ENCODE results near the gene FBRSL1.

DNA sequence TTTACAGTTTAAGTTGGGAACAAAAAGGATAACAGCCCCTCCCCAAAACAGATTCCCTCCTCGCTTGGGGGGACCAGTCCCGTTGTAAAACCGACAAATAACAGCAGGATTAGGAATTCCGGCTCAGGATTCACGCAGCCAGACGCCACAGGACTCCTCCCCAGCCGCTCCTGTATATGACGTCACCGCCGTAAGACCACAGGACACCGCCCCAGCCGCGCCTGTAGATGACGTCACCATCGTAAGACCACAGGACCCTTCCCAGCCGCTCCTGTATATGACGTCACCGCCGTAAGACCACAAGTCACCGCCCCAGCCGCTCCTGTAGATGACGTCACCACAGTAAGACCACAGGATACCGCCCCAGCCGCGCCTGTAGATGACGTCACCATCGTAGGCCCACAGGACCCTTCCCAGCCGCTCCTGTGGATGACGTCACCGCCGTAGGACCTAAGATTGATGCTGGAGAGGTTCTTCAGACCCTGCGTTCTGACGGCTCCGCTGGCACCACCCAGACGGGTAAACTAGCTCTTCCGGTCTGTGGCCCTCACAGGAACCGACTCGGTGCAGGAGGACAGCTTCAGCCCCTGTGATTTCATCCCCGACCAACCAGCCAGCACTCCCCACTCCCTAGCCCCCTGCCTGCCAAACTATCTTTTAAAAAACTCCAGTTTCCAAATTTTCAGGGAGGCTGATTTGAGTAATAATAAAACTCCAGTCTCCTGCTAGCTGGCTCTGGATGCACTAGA is 43.9 kb upstream of the FBRSL1 start:
- TF ChIP-seq EZH2 (IDR thresholded peaks at IDR 0.05; ENCODE audit: borderline replicate concordance, low read depth, low read length, poor library complexity, severe bottlenecking) (no peak), CTCF (conservative IDR thresholded peaks at IDR 0.05; ENCODE audit: low read depth, low read length) (no peak)
